DMS153 treated with DMSO at 0.1 percent for 48 hours (cell line): ENCODE measurements around the gene PLEKHJ1.

Source experiments
- DNase-seq: peaks from one replicate; lab custom pipeline; 2025; ENCODE audit not compliant: unreplicated experiment; lab: John Stamatoyannopoulos, UW

The PLEKHJ1 gene

GRCh38 chr19:2270157-2270422, 34.0 kb upstream of the PLEKHJ1 start:
- DNase-seq, result no peak

GRCh38 chr19:2269244-2270156, 33.4 kb upstream of the PLEKHJ1 start:
- peak; percentile 62 for DNase-seq

GRCh38 chr19:2268861-2269243, 32.7 kb upstream of the PLEKHJ1 start:
- DNase-seq, result no peak

- DNase-seq, result no peak
These were observed 32.3 kb upstream of the PLEKHJ1 start for GRCh38 chr19:2268480-2268830.

GRCh38 chr19:2266183-2266993, 30.3 kb upstream of the PLEKHJ1 start:
- peak; percentile 39 for DNase-seq

GRCh38 chr19:2261438-2262172, 25.5 kb upstream of the PLEKHJ1 start:
- DNase-seq, result no peak

- no peak for DNase-seq
These were observed 24.2 kb upstream of the PLEKHJ1 start for GRCh38 chr19:2260341-2260805.

GRCh38 chr19:2259336-2259735, 23.2 kb upstream of the PLEKHJ1 start:
- DNase-seq, result no peak

GRCh38 chr19:2255982-2256685, 20.0 kb upstream of the PLEKHJ1 start, which contains the start of gene JSRP1:
JSRP1 (minus strand) TSS chr19:2256417; CDS start chr19:2255314, 1,103 bp downstream.
- no peak for DNase-seq

GRCh38 chr19:2255112-2255845, 19.1 kb upstream of the PLEKHJ1 start:
- no peak for DNase-seq

- DNase-seq, result no peak
These were observed 18.1 kb upstream of the PLEKHJ1 start for GRCh38 chr19:2254064-2254872.

- no peak for DNase-seq
These were observed 17.3 kb upstream of the PLEKHJ1 start for GRCh38 chr19:2253106-2254063.

GRCh38 chr19:2252797-2253105, 16.6 kb upstream of the PLEKHJ1 start:
- no peak for DNase-seq

GRCh38 chr19:2252055-2252796, 16.1 kb upstream of the PLEKHJ1 start:
- DNase-seq, result no peak

GRCh38 chr19:2251106-2252054, 15.3 kb upstream of the PLEKHJ1 start:
- no peak for DNase-seq

GRCh38 chr19:2250766-2251105, 14.6 kb upstream of the PLEKHJ1 start:
- no peak for DNase-seq
